PC-3 (cell line): ENCODE results near the gene SORL1.

Experiments
- EZH2 ChIP-seq: fragments of 300-600 bp; sonication (generic); IDR thresholded peaks from one replicate; pipeline ENCODE4 v1.6.1; 2017; ENCODE audit warnings: antibody characterized with exemption, mild to moderate bottlenecking, low read length; ENCODE audit not compliant: unreplicated experiment
- EZH2phosphoT487 ChIP-seq: fragments of 300-600 bp; sonication (generic); IDR thresholded peaks from 2 replicates; pipeline ENCODE4 v1.6.1; 2018; ENCODE audit warnings: mild to moderate bottlenecking, antibody characterized with exemption, low read length, borderline replicate concordance
- TF ChIP-seq, protein P1 (sequence below): fragments of 300-600 bp; sonication (generic); conservative IDR thresholded peaks from 2 replicates; pipeline ENCODE4 v1.5.1; 2017; ENCODE audit warnings: antibody characterized with exemption, low read depth, mild to moderate bottlenecking, low read length

DNA sequence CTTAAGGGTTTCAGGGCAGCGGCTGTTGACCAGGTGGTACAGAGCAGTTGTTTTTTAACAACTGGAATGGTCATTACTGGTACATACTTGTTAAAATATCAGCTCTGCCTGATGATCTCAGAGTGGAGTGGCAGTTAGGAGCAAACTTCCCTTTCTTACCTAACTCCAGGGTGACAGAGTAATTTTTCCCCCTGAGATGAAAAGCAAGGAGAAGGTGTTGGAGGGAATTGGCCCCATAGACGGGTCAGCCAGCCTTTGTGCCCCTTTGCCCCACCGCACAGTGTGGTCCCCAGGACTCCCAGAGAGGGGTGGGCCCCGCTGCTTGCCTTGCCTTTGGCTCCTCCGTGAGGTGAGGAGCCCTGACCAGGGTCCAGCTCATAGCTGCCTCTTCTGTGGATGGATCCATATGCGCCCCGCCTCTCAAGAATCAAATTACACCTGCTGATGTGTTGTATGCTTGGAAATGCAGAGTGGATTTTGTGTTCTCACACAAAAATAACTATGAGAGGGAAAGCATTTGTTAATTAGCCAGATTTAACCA lies 27.7 kb downstream of the SORL1 start:
- TF ChIP-seq, protein P1, sequence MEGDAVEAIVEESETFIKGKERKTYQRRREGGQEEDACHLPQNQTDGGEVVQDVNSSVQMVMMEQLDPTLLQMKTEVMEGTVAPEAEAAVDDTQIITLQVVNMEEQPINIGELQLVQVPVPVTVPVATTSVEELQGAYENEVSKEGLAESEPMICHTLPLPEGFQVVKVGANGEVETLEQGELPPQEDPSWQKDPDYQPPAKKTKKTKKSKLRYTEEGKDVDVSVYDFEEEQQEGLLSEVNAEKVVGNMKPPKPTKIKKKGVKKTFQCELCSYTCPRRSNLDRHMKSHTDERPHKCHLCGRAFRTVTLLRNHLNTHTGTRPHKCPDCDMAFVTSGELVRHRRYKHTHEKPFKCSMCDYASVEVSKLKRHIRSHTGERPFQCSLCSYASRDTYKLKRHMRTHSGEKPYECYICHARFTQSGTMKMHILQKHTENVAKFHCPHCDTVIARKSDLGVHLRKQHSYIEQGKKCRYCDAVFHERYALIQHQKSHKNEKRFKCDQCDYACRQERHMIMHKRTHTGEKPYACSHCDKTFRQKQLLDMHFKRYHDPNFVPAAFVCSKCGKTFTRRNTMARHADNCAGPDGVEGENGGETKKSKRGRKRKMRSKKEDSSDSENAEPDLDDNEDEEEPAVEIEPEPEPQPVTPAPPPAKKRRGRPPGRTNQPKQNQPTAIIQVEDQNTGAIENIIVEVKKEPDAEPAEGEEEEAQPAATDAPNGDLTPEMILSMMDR = no peak
- no peak for TF ChIP-seq EZH2
- no peak for TF ChIP-seq EZH2phosphoT487
